Limb (tissue), 2 donors: ENCODE measurements around the gene SNTB2.

ENCODE experiments used
- DNase-seq, 2 donors: peaks; one replicate each; pipeline ENCODE4 v3.0.0-alpha.2; 2016; ENCODE audit errors: extremely low spot score in 2 of 2

The SNTB2 gene

DNA sequence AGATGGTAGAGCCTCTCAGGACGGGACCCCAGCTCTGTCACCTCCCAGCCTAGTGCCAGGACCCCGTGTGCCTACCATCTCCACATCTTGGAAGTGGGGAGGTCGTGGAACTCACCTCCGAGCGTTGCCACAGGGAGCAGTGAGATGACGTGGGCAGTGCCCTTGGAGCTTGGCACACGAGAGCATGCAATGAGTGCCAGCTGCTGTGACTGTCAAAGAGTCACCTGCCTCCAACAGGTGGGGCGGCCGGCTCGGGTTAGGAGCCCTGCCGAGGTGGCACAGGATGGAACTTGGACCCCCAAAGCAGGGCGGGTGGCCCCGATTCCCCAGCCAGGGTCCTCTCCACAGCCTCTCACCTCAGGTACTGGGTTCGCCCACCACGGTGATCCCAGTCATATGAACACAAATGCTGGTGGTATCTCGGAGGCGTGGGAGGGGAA is 129.7 kb downstream of the SNTB2 start:
- DNase-seq, result no peak

DNA sequence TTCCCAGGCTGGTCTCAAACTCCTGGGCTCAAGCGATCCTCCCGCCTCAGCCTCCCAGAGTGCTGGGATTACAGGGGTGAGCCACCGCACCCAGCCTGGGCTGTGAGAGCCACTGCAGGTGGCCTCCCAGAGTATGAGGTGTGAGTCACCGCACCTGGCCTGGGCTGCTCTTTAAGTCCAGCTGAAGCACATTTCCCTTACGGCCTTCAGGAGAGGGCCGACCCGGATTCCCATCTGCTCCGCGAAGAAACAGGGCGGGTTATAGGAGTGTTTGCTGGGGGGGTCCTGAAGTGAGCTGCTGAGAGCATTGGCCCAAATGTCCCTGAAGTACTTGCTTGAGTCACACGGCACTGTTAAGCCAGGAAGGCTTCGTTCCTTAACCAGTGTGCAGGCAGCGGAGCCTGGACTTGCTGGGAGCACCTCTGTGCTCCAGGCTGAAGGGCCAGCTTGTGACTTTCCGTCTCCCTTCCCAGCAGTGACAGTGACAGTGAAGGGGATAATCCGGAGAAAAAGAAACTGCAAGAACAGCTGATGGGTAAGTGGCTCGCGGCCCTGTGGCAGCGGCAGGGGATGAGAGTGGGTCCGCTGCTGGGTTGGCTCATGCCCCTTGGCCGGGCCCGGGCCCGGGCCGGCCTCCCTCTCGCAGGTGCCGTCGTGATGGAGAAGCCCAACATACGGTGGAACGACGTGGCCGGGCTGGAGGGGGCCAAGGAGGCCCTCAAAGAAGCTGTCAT is 131.4 kb downstream of the SNTB2 start:
- no peak for DNase-seq

DNA sequence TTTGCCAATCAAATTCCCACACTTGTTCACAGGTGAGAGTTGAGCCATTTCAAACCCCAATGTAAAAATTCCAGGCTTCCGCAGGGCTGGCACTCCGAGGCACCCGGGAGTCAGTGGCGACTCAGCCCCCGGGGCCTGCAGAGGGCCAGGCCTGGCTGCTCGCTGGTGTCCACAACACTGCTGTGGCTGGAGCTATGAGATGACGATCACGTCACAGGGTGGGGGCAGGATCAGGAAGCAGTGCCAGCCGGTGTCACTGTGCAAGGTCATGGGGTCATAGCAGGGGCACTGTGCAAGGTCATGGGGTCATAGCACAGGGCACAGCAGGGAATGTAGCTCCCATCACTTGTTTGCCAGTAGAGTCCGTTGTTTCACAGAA is 131.9 kb downstream of the SNTB2 start:
- no peak for DNase-seq

DNA sequence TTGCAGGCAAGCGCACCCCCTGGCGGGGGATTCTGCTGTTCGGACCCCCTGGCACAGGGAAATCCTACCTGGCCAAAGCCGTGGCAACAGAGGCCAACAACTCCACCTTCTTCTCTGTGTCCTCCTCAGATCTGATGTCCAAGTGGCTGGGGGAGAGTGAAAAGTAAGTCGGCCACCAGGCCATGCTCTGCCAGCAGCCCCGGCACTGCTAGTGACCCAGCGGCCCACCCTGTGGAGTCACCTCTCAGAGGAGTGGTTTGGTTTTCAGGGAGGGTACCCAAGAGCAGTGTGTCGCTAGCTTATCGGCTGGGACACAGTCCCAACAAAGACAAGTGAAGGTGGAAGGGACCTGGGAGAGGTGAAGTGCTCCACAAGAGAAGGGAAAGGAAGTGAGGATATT is 132.4 kb downstream of the SNTB2 start:
- DNase-seq, result no peak

DNA sequence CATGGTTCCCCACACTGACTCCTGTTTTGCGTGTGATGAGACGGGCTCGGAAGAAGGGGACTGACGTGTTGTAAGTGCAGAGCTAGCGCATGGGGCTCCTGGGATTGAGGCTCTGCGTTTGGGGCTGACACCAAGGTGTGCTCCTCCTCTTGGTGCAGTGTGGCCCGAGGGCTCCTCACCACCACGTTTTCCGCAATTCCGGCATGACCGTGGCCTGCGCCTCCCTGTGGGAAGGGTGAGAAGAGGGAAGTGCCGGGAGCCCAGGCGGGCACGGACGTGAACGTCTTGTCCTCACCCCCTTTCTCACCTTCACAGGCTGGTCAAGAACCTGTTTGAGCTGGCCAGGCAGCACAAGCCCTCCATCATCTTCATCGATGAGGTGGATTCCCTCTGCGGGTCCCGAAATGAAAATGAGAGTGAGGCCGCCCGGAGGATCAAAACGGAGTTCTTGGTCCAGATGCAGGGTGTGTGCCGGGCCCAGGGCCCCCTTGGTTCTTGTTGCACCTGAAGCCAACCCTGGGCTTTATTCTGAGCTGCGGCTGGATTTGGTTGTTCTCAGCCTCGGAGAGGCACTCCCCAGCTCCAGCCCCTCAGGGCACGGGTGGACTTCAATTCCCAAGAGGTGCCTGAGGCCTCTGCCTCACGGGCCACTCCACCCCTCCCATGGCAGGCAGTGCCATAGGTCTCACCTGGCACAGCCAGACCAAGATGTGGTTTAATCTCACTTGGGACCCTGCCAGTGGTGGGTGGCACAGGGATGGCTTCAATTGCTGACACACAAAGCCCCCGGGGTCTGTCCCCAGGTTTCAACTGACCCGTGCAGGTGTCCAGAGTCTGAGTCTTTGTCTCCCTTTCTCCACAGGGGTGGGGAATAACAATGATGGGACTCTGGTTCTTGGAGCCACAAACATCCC is 133.1 kb downstream of the SNTB2 start:
- no peak for DNase-seq

DNA sequence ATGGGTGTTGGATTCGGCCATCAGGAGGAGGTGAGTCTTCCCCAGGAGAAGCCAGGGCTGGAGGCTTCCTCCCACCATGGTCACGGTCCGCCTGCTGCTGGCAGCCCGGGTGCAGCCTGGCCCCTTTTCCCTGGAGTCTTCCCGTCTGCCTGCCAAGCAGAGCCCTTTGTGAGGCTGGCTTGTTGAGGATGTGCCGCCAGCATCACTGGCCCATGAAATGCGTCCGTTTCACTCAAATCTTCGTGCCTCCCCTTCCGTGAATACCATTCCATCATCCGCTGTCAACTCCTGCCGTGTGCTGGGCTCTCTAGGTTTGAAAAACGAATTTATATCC is 133.7 kb downstream of the SNTB2 start:
- DNase-seq, result no peak

DNA sequence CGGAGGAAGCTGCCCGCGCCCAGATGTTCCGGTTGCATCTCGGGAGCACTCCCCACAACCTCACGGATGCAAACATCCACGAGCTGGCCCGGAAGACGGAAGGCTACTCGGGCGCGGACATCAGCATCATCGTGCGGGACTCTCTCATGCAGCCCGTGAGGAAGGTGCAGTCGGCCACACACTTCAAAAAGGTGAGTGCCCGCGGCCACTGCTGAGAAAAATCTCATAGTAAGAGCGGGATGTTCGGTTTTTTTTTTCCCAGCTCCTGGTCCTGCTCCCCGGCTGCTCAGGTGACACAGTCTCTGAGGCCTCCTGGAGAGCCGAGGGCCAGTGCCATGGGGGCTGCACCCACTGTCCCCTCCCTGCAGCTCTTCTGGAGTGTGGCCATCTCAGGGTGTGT is 134.1 kb downstream of the SNTB2 start:
- DNase-seq, result no peak

DNA sequence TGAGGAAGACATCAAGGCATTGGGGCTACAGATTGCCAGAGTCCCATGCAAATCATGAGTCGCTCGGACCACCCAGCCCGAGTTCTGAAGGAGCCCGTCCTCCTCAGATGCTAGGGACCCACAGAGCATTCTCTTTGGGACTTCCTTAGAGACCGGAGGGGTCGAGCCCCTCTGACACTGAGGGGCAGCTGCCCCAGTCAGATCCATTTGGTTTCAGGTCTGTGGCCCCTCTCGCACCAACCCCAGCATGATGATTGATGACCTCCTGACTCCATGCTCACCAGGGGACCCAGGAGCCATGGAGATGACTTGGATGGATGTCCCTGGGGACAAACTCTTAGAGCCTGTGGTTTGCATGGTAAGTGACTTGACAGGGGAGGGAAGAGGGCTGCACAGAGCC is 135.4 kb downstream of the SNTB2 start:
- DNase-seq, result no peak

DNA sequence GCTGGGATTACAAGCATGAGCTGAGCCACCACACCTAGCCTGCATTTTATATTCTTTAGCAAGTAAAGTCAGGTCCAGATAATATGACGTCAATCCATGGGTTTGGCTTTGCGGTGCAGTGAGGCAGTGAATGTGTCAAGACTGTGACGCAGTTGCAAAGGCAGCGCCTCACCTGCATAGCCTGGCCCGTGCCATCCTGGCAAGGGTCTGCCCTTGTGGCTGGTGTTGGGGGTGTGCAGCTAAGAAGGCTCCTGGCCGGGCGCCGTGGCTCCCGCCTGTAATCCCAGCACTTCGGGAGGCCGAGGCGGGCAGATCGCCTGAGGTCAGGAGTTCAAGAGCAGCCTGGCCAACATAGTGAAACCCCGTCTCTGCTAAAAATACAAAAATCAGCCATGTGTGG is 136.5 kb downstream of the SNTB2 start:
- no peak for DNase-seq

DNA sequence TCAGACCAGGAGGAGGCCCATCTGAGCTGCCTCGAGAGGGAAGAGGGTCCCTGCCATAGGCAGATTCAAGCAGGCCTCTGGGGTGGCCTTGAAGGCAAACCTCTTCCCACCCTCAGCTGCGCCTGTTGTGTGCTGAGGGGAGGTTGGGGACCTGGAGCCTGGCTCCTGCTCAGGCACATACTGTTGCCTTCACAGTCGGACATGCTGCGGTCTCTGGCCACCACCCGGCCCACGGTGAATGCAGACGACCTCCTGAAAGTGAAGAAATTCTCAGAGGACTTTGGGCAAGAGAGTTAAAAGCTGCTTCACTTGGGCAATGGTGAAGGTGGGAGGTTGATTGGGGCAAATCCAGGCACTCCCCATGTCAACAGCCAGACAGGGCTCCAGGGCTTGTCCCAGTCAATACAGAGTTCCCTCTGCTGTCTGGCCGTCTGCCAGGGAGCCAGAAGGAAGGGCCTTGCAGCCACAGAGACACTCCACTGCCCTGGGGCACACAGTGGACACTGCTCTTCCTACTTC is 137.1 kb downstream of the SNTB2 start:
- no peak for DNase-seq

DNA sequence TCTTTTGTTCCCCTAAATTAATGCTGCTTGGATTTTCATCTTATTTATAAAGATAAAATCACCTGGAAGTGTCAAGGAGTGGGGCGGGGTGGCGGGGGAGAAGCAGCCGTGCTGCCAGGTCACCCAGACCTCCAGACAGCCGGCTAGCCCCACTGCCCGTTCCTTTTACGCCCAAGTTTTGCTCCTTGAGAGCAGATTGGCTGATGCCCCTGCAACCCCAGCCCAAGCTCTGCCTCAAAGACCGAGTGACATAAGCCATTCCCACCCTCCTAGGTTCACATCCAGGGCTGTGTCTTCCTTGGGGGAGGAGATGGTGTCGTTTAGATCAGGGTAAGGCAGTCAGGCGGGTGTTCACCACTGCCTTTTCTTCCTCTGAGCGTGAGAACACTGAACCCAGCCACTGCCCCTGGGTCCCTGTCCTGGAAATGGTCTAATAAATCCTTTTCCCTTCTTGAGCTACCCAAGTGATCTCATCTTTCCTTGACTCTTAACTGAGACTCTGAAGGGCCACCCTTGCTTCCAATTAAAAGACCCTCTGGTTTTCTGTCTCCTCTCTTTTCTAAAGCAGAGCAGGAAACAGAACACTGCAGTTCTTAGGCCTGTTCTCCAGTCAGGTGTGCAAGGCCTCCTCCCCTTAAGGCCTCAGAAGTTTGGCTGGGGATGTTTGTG is 137.8 kb downstream of the SNTB2 start:
- no peak for DNase-seq

DNA sequence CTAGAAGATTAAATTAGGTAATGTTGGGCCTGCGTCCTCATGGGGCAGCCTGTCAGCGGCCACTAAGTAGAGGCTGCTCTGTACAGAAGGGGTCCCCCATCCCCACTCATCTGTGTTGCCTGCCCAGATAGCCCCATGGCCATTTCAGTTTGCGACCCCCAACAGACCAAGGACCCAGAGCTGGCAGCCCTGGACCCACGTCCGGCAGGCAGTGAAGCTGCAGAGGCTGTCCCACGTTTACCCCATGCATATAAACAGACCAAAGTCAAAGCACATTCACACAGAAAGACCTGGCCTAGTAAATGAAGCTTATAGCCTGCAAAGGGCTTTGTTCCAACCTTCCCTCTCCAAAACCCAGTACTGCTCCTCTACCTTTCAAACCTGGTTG is 138.8 kb downstream of the SNTB2 start:
- no peak for DNase-seq

DNA sequence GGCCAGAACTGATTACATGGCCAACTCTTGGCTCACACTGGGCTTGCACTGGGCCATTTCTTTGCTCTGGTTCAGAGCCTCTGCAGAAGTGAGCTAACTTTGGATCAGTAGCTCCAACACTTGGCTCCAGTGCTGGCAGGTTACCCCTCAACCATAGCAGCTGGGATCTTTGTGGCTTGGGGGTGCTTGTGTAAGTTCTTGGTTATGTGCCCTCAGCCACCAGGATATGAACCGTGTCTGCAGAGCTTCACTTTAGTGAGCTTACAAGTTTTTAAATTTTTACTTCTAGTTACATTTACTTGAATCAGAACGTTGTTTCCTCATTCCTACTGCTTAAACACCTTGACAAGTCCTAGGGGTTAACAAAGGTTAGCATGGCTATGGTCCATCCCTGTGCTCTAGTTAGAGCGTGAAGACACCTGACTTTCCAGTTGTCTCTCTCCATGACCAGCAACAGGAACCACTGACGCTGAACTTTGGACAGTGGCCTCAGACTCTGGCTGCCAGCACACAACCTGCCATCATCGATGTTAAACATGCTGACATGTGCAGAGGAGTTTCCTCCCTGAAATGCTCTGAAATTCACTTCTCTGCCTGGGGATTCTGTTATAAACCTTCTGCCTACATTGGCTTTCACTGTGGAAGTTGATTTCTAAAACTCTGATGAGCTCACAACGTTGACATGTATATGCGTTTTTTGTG is 139.4 kb downstream of the SNTB2 start:
- DNase-seq, result no peak

DNA sequence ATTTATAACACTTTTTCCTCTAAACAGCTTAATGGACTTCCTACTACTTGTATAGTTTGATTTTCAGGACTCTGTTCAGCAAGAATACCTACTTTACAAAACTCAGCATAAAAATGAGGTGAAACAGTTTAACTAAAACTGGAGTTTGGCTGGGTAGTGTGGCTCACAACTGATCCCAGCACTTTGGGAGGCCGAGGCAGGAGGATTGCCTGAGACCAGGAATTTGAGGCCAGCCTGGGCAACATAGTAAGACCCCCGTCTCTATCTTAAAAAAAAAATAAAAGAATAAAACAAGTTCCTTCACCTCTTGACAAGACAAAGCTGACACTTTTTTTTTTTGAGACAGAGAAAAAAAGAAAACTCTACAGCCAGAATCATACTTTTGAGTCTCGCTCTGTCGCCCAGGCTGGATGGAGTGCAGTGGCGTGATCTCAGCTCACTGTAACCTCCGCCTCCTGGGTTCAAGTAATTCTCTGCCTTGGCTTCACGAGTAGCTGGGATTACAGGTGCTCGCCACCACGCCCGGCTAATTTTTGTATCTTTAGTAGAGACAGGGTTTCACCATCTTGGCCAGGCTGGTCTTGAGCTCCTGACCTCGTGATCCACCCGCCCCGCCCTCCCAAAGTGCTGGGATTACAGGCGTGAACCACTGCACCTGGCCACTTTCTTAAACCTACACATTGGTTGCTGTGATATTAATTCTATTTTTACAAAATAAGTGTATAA is 140.8 kb downstream of the SNTB2 start:
- DNase-seq, result no peak

DNA sequence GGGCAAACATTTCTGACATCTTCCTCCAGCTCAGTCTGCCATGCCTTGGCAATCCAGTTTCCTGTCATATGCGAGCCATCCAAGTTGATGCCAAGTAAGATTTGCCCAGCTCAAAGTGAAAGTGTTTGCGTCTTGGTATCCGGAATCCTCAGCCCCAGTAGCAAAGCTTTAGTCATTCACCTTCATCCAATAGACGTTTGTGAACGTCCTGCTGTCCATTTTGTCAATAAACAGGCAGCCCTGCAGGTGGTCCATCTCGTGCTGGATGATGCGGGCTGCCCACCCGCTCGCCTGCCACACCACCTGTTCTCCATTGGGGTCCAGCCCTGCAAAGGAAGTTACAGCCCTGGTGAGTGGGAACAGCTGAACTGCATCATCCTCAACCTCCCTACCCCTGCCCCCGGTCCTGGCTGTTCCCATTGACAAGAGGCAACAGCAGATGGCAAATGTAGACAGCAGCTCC is 141.9 kb downstream of the SNTB2 start:
- DNase-seq, result no peak

DNA sequence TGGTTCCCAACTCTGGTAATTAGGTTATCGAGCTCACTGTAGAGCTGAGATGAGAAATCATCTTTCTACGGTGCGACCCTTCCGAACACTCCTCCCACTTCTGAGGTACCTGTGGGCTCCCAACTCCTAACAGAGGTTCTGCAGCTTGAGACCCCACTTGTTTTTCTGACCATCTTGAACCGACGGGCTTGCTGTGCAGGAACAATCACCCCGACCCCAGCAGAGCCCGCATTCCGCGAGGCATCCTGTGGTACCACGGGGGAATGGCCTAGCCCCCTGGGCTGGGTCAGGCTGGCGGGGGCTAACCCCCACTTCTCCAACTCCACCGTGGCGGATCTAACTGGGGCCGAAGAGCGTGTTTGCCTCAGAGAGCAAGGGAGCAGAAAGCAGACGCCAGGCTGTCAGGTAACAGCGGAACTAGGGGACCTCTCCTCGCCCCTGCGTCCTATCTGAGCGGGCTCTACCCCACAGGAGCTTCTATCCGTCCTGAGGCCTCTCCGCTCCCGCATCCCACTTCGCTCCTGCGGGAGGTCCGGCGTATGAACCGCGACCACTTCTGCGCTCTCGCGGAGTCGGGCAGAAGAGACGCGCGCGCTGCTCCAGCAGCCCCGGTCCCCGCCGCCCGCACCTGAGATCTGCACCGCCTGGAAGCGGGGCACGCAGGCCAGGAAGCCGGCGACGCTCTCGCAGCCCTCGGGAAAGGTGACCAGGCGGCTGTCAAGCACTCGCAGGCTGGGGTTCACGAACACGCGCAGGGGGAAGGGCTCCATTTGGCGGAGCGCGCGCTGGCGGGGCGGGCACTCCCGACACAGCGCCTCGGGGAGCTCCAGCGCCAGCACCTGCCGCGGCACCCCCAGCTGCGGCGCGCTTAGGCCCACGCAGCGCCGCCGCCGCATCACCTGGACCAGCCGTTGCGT is 142.7 kb downstream of the SNTB2 start:
- DNase-seq, result no peak

DNA sequence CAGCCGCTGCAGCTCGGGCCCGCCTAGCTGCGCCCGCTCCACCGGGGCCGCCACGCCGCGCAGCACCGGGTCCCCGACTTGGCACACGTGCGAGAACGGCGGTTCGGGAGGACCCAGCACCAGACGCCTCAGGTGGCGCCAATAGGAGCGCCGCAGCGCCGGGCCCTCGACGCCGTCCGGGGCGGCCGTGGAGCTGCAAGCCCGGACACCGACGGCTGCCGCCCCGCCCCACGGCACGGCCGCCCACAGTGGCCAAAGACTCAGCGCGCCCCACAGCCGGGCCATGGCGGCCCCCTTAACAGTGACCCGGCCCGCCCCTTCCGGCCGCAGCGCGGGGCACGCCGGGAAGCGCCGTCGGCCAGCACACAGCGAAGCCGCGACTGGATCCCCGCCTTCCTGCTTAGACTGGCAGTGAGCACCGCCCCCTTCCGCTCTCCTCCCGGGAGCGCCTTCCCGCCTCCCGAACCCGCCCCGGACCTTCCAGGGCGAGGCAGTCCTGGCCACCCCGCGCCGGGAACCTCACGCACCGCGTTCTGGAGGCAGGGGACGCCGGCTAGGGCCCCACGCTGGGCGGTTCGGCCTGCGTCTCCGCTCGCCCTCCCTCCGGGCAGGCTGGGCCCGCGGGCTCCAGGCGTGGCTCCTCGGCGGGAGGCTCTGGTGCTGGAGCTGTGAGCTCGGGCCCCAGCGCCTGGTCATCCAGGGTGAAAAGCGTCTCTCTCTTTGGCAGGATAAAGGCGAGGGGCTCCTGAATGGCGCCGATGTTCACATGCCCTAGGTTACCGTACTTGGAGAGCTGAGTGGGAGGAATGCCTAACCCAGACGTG is 143.5 kb downstream of the SNTB2 start, which contains the start of gene PDF:
PDF (minus strand) TSS at position 303 of the 824 bp plus-strand sequence; CDS start at position 285, 18 bp downstream.
- DNase-seq, result peak; percentile 95 to 96

DNA sequence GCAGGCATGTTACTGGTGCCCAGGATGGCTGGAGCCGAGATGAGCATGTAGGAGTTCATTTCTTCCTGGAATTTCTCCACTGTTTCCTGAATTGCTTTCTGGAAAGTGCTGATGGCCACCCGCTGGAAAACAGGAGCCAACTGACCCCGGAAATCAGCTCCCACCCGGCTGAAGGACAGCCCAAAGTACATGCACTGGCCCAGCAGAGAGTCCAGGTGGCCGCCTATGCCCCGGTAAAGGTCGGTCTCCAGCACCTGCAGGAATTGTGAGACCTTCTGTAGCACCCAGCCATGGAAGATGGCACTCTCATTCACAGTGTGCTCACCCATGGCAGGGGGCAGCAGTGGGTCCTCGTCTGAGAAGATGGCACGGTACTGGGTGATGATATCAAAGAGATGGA is 147.7 kb downstream of the SNTB2 start:
- DNase-seq, result no peak
